Upper lobe of left lung (tissue), 4 donors: ENCODE measurements around the gene PCYOX1L.

Experiments
- CTCF ChIP-seq, 6 experiments: fragments of 450-650 bp in 4 of 6; fragments of 200-600 bp in 2 of 6; sonication (generic) in 2 of 6; IDR thresholded peaks; one replicate each; pipeline ENCODE4 v1.5.1; 2016 to 2019; ENCODE audit warnings: antibody characterized with exemption in 6 of 6
- POLR2A ChIP-seq, 4 donors: fragments of 450-650 bp; IDR thresholded peaks; one replicate each; pipeline ENCODE4 v1.5.1; 2016 to 2017; ENCODE audit warnings: antibody characterized with exemption in 4 of 4, mild to moderate bottlenecking in 2 of 4

GRCh38 chr5:149317281-149318048, 40.4 kb upstream of the PCYOX1L start:
- TF ChIP-seq POLR2A (IDR thresholded peaks at IDR 0.05) (no peak), CTCF (IDR thresholded peaks at IDR 0.05) (peak; percentile 51 to 75 (median 71))
